K562 (cell line): ENCODE data around the gene MIEN1. TPM values are rescaled to one million over a fixed set of nuclear protein-coding genes. Genes with fewer than 3 reads are reported as not detected.
A peak's percentile ranks its signal among the peaks of the same experiment; 100 is the strongest.

Source experiments
- ATAC-seq: fragments of 200-7000 bp; cut with Tn5 transposase; 3 replicates; pipeline ENCODE4 v1.9.1; 2020; ENCODE audit warnings: moderate library complexity
- BruUV-seq: library from RNA; stranded (reverse); fragments of 400-500 nt; replicated peaks from 2 replicates; lab custom pipeline; 2021; lab: Mats Ljungman, UMichigan
- CTCF ChIA-PET: fragments of 300-600 bp; formaldehyde crosslinking; extraction: SDS; loops from one replicate; lab custom pipeline; 2021; ENCODE audit warnings: low intra/inter-chr PET ratio; lab: Yijun Ruan, JAX
- POLR2A ChIA-PET: fragments of 300-600, 350-650 bp; sonication (Branson Sonifier 250); formaldehyde crosslinking; extraction: SDS; loops from one replicate; lab custom pipeline; 2021; ENCODE audit warnings: antibody characterized with exemption, inconsistent platforms; lab: Yijun Ruan, JAX
- DNase-seq, 4 experiments: peaks; one replicate each; pipeline versions ENCODE4 v3.0.0 to v3.0.0-alpha.2; 2011 to 2018; ENCODE audit warnings: low spot score in 3 of 4, mixed read lengths in 3 of 4; ENCODE audit errors: extremely low read depth in 1 of 4
- FAIRE-seq: peaks from 2 replicates; lab custom pipeline; 2011; peaks lifted over from hg19 to GRCh38; lab: Jason Lieb, UNC
- H2AFZ ChIP-seq: 2 replicates; pipeline ENCODE4 v1.6.0; 2011; ENCODE audit warnings: low read depth, low read length, control low read depth, inconsistent platforms
- H3K27ac ChIP-seq: fragments of 200-600 bp; 3 replicates; pipeline ENCODE4 v1.8.0; 2011; ENCODE audit warnings: low read depth, mild to moderate bottlenecking, control low read depth, inconsistent platforms, low read length, moderate library complexity, mixed read lengths; ENCODE audit errors: extremely low read depth
- H3K27me3 ChIP-seq, 2 experiments: fragments of 300-600 bp in 1 of 2; 2 replicates in 1 of 2; 3 replicates in 1 of 2; pipeline versions ENCODE4 v1.6.0 to v1.8.0; 2011; ENCODE audit warnings: inconsistent platforms in 2 of 2, low read length in 2 of 2, mild to moderate bottlenecking in 1 of 2, mixed read lengths in 1 of 2, moderate library complexity in 1 of 2; ENCODE audit not compliant: control insufficient read depth in 2 of 2, insufficient read depth in 2 of 2
- H3K36me3 ChIP-seq: fragments of 300-600 bp; 3 replicates; pipeline ENCODE4 v1.8.0; 2011; ENCODE audit warnings: mild to moderate bottlenecking, low read length, inconsistent platforms; ENCODE audit not compliant: control insufficient read depth, insufficient read depth
- H3K4me1 ChIP-seq, 2 experiments: fragments of 200-600 bp in 1 of 2; replicated peaks in 1 of 2; 2 replicates in 1 of 2; 3 replicates in 1 of 2; pipeline versions ENCODE4 v1.5.1 to v1.8.0; 2011; ENCODE audit warnings: inconsistent platforms in 2 of 2, low read length in 2 of 2, mild to moderate bottlenecking in 1 of 2, mixed read lengths in 1 of 2, moderate library complexity in 1 of 2; ENCODE audit not compliant: control insufficient read depth in 2 of 2, insufficient read depth in 2 of 2
- H3K4me2 ChIP-seq: 2 replicates; pipeline ENCODE4 v1.6.1; 2011; ENCODE audit warnings: low read length, control low read depth, inconsistent platforms, mixed read lengths; ENCODE audit not compliant: insufficient read depth
- H3K4me3 ChIP-seq: fragments of 200-600 bp; sonication (generic), shearing (Covaris generic); 2 replicates; pipeline ENCODE4 v1.5.1; 2016; ENCODE audit warnings: control low read depth, inconsistent platforms
- H3K79me2 ChIP-seq: fragments of 200-600 bp; 3 replicates; pipeline ENCODE4 v1.8.0; 2011; ENCODE audit warnings: low read length, inconsistent platforms; ENCODE audit not compliant: control insufficient read depth, insufficient read depth
- H3K9ac ChIP-seq, 2 experiments: 2 replicates each; pipeline versions ENCODE4 v1.6.0 to v1.6.1; 2011; ENCODE audit warnings: low read depth in 2 of 2, low read length in 2 of 2, control low read depth in 1 of 2, inconsistent platforms in 1 of 2, mild to moderate bottlenecking in 1 of 2, mixed read lengths in 1 of 2; ENCODE audit not compliant: insufficient read depth in 1 of 2
- H3K9me1 ChIP-seq: one replicate; pipeline ENCODE4 v1.6.0; 2011; ENCODE audit warnings: inconsistent platforms, mild to moderate bottlenecking, low read length, moderate library complexity; ENCODE audit not compliant: control insufficient read depth, insufficient read depth
- H3K9me3 ChIP-seq: replicated peaks from 2 replicates; pipeline ENCODE4 v1.5.1; 2011; ENCODE audit warnings: low read depth, low read length, inconsistent platforms; ENCODE audit not compliant: control insufficient read depth, insufficient read depth
- H4K20me1 ChIP-seq: replicated peaks from 2 replicates; pipeline ENCODE4 v1.6.1; 2011; ENCODE audit warnings: low read length, inconsistent platforms, mixed read lengths; ENCODE audit not compliant: control insufficient read depth, insufficient read depth
- BHLHE40 ChIP-seq: IDR thresholded peaks from 2 replicates; pipeline ENCODE4 v1.6.1; 2011; ENCODE audit warnings: low read length, improper control_type of control experiment
- CTCF ChIP-seq, 3 experiments: IDR thresholded peaks in 2 of 3; conservative IDR thresholded peaks in 1 of 3; 2 replicates each; pipeline ENCODE4 v1.5.1; 2011 to 2012; ENCODE audit warnings: low read length in 3 of 3, mild to moderate bottlenecking in 3 of 3, control low read depth in 2 of 3, improper control_type of control experiment in 1 of 3, inconsistent platforms in 1 of 3, low read depth in 1 of 3, mixed read lengths in 1 of 3, moderate library complexity in 1 of 3; ENCODE audit not compliant: insufficient read depth in 2 of 3
- FUS ChIP-seq: fragments of 200-400 bp; formaldehyde crosslinking; optimal IDR thresholded peaks from 2 replicates; pipeline ENCODE3; 2017; ENCODE audit warnings: low read depth, low read length
- GATAD2A ChIP-seq: fragments of 450-650 bp; IDR thresholded peaks from 2 replicates; pipeline ENCODE4 v1.6.1; 2017
- HSF4 ChIP-seq: fragments of 250-450 bp; sonication (Bioruptor Pico); IDR thresholded peaks from 2 replicates; pipeline ENCODE4 v2.1.2; 2022; ENCODE audit warnings: mild to moderate bottlenecking, moderate library complexity, borderline replicate concordance
- IRF9 ChIP-seq: fragments of 450-650 bp; IDR thresholded peaks from 2 replicates; pipeline ENCODE4 v1.6.1; 2016; ENCODE audit warnings: missing biosample characterization, missing genetic modification characterization
- KHSRP ChIP-seq: fragments of 450-650 bp; IDR thresholded peaks from 2 replicates; pipeline ENCODE4 v1.6.1; 2017
- NFE2 ChIP-seq: IDR thresholded peaks from 2 replicates; pipeline ENCODE4 v1.6.1; 2014; ENCODE audit warnings: antibody characterized with exemption, low read depth
- PTBP1 ChIP-seq: fragments of 200-400 bp; formaldehyde crosslinking; IDR thresholded peaks from 2 replicates; pipeline ENCODE4 v1.6.1; 2017; ENCODE audit warnings: low read depth, low read length
- RBM15 ChIP-seq: fragments of 200-400 bp; formaldehyde crosslinking; IDR thresholded peaks from 2 replicates; pipeline ENCODE4 v1.6.1; 2018; ENCODE audit warnings: mild to moderate bottlenecking, low read length, moderate library complexity; ENCODE audit not compliant: insufficient read depth
- SFPQ ChIP-seq: fragments of 200-400 bp; formaldehyde crosslinking; IDR thresholded peaks from 2 replicates; pipeline ENCODE4 v1.6.1; 2017; ENCODE audit warnings: mild to moderate bottlenecking, low read depth, low read length, moderate library complexity
- SRSF1 ChIP-seq: fragments of 200-400 bp; formaldehyde crosslinking; IDR thresholded peaks from 2 replicates; pipeline ENCODE4 v1.6.1; 2017; ENCODE audit warnings: mild to moderate bottlenecking, low read depth, low read length, moderate library complexity
- VEZF1 ChIP-seq: fragments of 200-800 bp; sonication (Bioruptor generic); IDR thresholded peaks from 2 replicates; pipeline ENCODE4 v1.6.1; 2017; ENCODE audit warnings: missing genetic modification characterization, missing compliant biosample characterization
- ZFX ChIP-seq: sonication (generic); formaldehyde crosslinking; IDR thresholded peaks from 2 replicates; pipeline ENCODE4 v1.8.0; 2022; ENCODE audit warnings: mild to moderate bottlenecking, missing genetic modification reagents, moderate library complexity
- WGBS: fragments of 100-300 bp; shearing (Covaris generic); methylation state at CpG from one replicate; pipeline ENCODE4 v1.1.6; 2016; ENCODE audit warnings: low coverage, mixed read lengths; ENCODE audit not compliant: insufficient coverage; ENCODE audit errors: missing lambda C conversion rate; 5-methylcytosine and 5-hydroxymethylcytosine counted together
- in situ Hi-C: fragments of 300-500 bp; cut with MboI; formaldehyde crosslinking; loops from 4 replicates; pipeline ENCODE4 v1.15.0; 2018; ENCODE audit warnings: inconsistent platforms, mixed read lengths
- intact Hi-C: fragments of 100-400 bp; cut with micrococcal nuclease; formaldehyde crosslinking; loops from 2 replicates; pipeline ENCODE4 v1.14.2; 2022
- polyA plus RNA-seq, 8 experiments: library from polyadenylated mRNA; depleted of rRNA in 4 of 8; stranded (reverse) in 5 of 8; unstranded in 3 of 8; fragments of >200 nt; fragmentation: Nextera tagmentation in 2 of 8; fragmentation: Illumina TruSeq in 1 of 8; extraction: Ambion mirVana in 2 of 8; extraction: Trizol in 1 of 8; gene quantifications; 2 replicates each; pipeline versions ENCODE4 v1.2.1 to v1.2.3, GENCODE V29; 2011 to 2014; ENCODE audit warnings: inconsistent platforms in 1 of 8, missing spikeins in 1 of 8
- total RNA-seq, 7 experiments: library from RNA; depleted of rRNA in 6 of 7; stranded (reverse); fragments of >200 nt in 6 of 7; fragmentation: Illumina TruSeq in 2 of 7; extraction: Trizol in 2 of 7; gene quantifications; 2 replicates each; pipeline versions ENCODE4 v1.2.1 to v1.2.3, GENCODE V29; 2011 to 2021; ENCODE audit warnings: low replicate concordance in 1 of 7

The MIEN1 gene
- total and polyA plus RNA-seq, 9 of the 15 experiments (the other 6 are each of a cell fraction or from before 2014, with no cell fraction given), result 61.3 to 142 (median 78.9) TPM

- ChIA-PET CTCF (no interaction called here), POLR2A (interaction anchor here (0.6 to 1.4 kb wide), 4 partner anchors 8 to 139 kb away, joined by 3 to 6 read pairs (median 4); no protein-coding TSS in a partner anchor)
- intact Hi-C loops, result no loop called here
- no peak overlapping the region for H3K4me3 ChIP-seq
- ATAC-seq (peak; percentile 52), FAIRE-seq (peak; percentile 85), DNase-seq (peak in 2 of 4 experiments; percentile 75 to 78)
- in situ Hi-C loops, result no loop called here
- H2AFZ ChIP-seq, result peak overlapping the region; percentile 51; the same call in 1 of the 2 replicates
- no peaks in the 10 kb centered on the region for H3K27me3 ChIP-seq
- H3K9me3 ChIP-seq, result no peaks in the 10 kb centered on the region
- peaks cover under 1% of the 10 kb centered on the region; the same call in 2 of the 3 replicates for H3K79me2 ChIP-seq
- peak overlapping the region; percentile 49 for H3K4me2 ChIP-seq
- no peaks in the 10 kb centered on the region for H4K20me1 ChIP-seq
- H3K27ac ChIP-seq, result no peak overlapping the region
- 16% methylated on average over 9 of the region's 9 CpGs for WGBS
- no peaks in the 10 kb centered on the region for H3K36me3 ChIP-seq
- H3K9ac ChIP-seq, result peak overlapping the region; percentile 1 to 59; a peak in 1 of 4 replicates
- no peaks in the 10 kb centered on the region for H3K9me1 ChIP-seq
- no TSS peak for BruUV-seq
- peaks cover 21 to 23% of the 10 kb centered on the region in 2 experiments; a peak in 4 of 5 replicates for H3K4me1 ChIP-seq
- no peak for TF ChIP-seq SFPQ
- TF ChIP-seq ZFX (CRISPR knock-in tag), result no peak
- TF ChIP-seq GATAD2A, result no peak
- no peak for TF ChIP-seq PTBP1
- no peak for TF ChIP-seq KHSRP
- no peak for TF ChIP-seq FUS
- TF ChIP-seq BHLHE40, result peak; percentile 47; the same call in 1 of the 2 replicates
- TF ChIP-seq IRF9 (tag), result no peak
- TF ChIP-seq SRSF1, result no peak
- no peak for TF ChIP-seq NFE2
- TF ChIP-seq HSF4 (CRISPR knock-in tag), result no peak
- TF ChIP-seq RBM15, result no peak
- no peak for TF ChIP-seq VEZF1 (CRISPR knock-in tag)
- 0 out of 6 replicates have a peak, but pooled peaks of 1 of the 3 experiments have one; percentile 3 for TF ChIP-seq CTCF (IDR thresholded peaks at IDR 0.05 in 2 of 3, conservative IDR thresholded peaks at IDR 0.05 in 1 of 3; ENCODE audit: insufficient read depth in 2 of 3, low read depth in 1 of 3, low read length in 3 of 3)
Measured at GRCh38 chr17:39683295-39683939, 46.9 kb downstream of the MIEN1 start.
